CD14-positive monocyte (primary cell): ENCODE results near the gene DUSP1. TPM values are rescaled to one million over a fixed set of nuclear protein-coding genes. Genes with fewer than 3 reads are reported as not detected.

Source experiments
- DNase-seq, 3 donors: peaks; one replicate each; pipeline ENCODE4 v3.0.0-alpha.2; 2011 to 2022
- H2AFZ ChIP-seq: 2 replicates; pipeline ENCODE4 v1.6.0; 2012; ENCODE audit warnings: mild to moderate bottlenecking, low read depth, low read length, inconsistent platforms; ENCODE audit not compliant: insufficient read depth, poor library complexity, severe bottlenecking
- H3K27ac ChIP-seq, 2 donors: 1 replicate in 1 of 2; 2 replicates in 1 of 2; pipeline ENCODE4 v1.5.1; 2012 to 2013; ENCODE audit warnings: low read length in 2 of 2, control low read depth in 1 of 2, inconsistent platforms in 1 of 2, low read depth in 1 of 2, mild to moderate bottlenecking in 1 of 2
- H3K27me3 ChIP-seq, 2 donors: one replicate each; pipeline versions ENCODE4 v1.6.0 to v1.6.1; 2011 to 2013; ENCODE audit warnings: low read length in 2 of 2; ENCODE audit not compliant: control insufficient read depth in 2 of 2, insufficient read depth in 2 of 2
- H3K36me3 ChIP-seq, 2 donors: replicated peaks in 1 of 2; 1 replicate in 1 of 2; 2 replicates in 1 of 2; pipeline versions ENCODE4 v1.5.1 to v1.6.1; 2012 to 2013; ENCODE audit warnings: low read length in 2 of 2, control low read depth in 1 of 2, inconsistent platforms in 1 of 2, mild to moderate bottlenecking in 1 of 2; ENCODE audit not compliant: insufficient read depth in 2 of 2, control insufficient read depth in 1 of 2
- H3K4me1 ChIP-seq, 2 donors: 1 replicate in 1 of 2; 2 replicates in 1 of 2; pipeline versions ENCODE4 v1.5.1 to v1.6.1; 2012 to 2013; ENCODE audit warnings: low read length in 2 of 2, control low read depth in 1 of 2, inconsistent platforms in 1 of 2, mild to moderate bottlenecking in 1 of 2, moderate library complexity in 1 of 2; ENCODE audit not compliant: insufficient read depth in 2 of 2, control insufficient read depth in 1 of 2
- H3K4me2 ChIP-seq: replicated peaks from 2 replicates; pipeline ENCODE3; 2012; ENCODE audit warnings: low read length, moderate library complexity, mild to moderate bottlenecking; ENCODE audit not compliant: poor library complexity, severe bottlenecking; ENCODE audit errors: extremely low read depth
- H3K4me3 ChIP-seq, 3 experiments: fragments of 200-600 bp in 1 of 3; sonication (generic) in 1 of 3; replicated peaks in 1 of 3; 1 replicate in 2 of 3; 2 replicates in 1 of 3; pipeline ENCODE4 v1.5.1; 2011 to 2013; ENCODE audit warnings: low read length in 3 of 3, mild to moderate bottlenecking in 3 of 3, control low read depth in 2 of 3, low read depth in 2 of 3, inconsistent platforms in 1 of 3, moderate library complexity in 1 of 3
- H3K79me2 ChIP-seq: 2 replicates; pipeline ENCODE4 v1.6.0; 2012; ENCODE audit warnings: mild to moderate bottlenecking, control low read depth, inconsistent platforms, low read length, moderate library complexity; ENCODE audit not compliant: insufficient read depth
- H3K9ac ChIP-seq: 2 replicates; pipeline ENCODE4 v1.6.0; 2017; ENCODE audit warnings: low read length, mild to moderate bottlenecking; ENCODE audit not compliant: insufficient read depth, poor library complexity, severe bottlenecking
- H3K9me3 ChIP-seq, 2 donors: replicated peaks in 1 of 2; 1 replicate in 1 of 2; 2 replicates in 1 of 2; pipeline versions ENCODE4 v1.5.1 to v1.6.1; 2012 to 2013; ENCODE audit warnings: low read length in 2 of 2, control low read depth in 1 of 2; ENCODE audit not compliant: control insufficient read depth in 1 of 2, insufficient read depth in 1 of 2
- H4K20me1 ChIP-seq: 2 replicates; pipeline ENCODE4 v1.6.0; 2012; ENCODE audit warnings: mild to moderate bottlenecking, low read length, control low read depth, moderate library complexity; ENCODE audit not compliant: insufficient read depth
- H3K27ac Mint-ChIP-seq, 7 donors: one replicate each; pipeline ENCODE4 v1.8.0; 2020; ENCODE audit warnings: mild to moderate bottlenecking in 7 of 7, mixed read lengths in 7 of 7, moderate library complexity in 6 of 7, inconsistent platforms in 2 of 7
- H3K27me3 Mint-ChIP-seq, 3 donors: one replicate each; pipeline ENCODE4 v1.8.0; 2021 to 2022; ENCODE audit warnings: low read depth in 3 of 3, mild to moderate bottlenecking in 3 of 3, mixed read lengths in 3 of 3, moderate library complexity in 3 of 3, inconsistent platforms in 1 of 3
- H3K36me3 Mint-ChIP-seq, 2 donors: one replicate each; pipeline ENCODE4 v1.8.0; 2020; ENCODE audit warnings: mixed read lengths in 2 of 2, inconsistent platforms in 1 of 2, mild to moderate bottlenecking in 1 of 2
- H3K4me1 Mint-ChIP-seq: one replicate; pipeline ENCODE4 v1.8.0; 2020; ENCODE audit warnings: mild to moderate bottlenecking, mixed read lengths
- H3K4me3 Mint-ChIP-seq, 2 donors: one replicate each; pipeline ENCODE4 v1.8.0; 2020; ENCODE audit warnings: mild to moderate bottlenecking in 2 of 2, mixed read lengths in 2 of 2, moderate library complexity in 1 of 2
- H3K9me3 Mint-ChIP-seq, 7 donors: one replicate each; pipeline ENCODE4 v1.8.0; 2020 to 2022; ENCODE audit warnings: mixed read lengths in 7 of 7, mild to moderate bottlenecking in 6 of 7, moderate library complexity in 6 of 7, inconsistent platforms in 2 of 7
- WGBS: methylation state at CpG from one replicate; pipeline ENCODE4 v1.1.5; 2013; ENCODE audit warnings: missing lambda C conversion rate; ENCODE audit not compliant: insufficient coverage; 5-methylcytosine and 5-hydroxymethylcytosine counted together
- intact Hi-C, 2 donors: fragments of 100-400 bp; cut with micrococcal nuclease; formaldehyde crosslinking; loops; one replicate each; pipeline versions ENCODE4 v1.15.0 to v1.15.1; 2023
- polyA plus RNA-seq, 3 donors: library from polyadenylated mRNA; depleted of rRNA in 1 of 3; unstranded in 2 of 3; stranded (reverse) in 1 of 3; fragments of 300-500 nt in 2 of 3; fragments of >200 nt in 1 of 3; fragmentation: Illumina TruSeq in 2 of 3; gene quantifications; 1 replicate in 2 of 3; 2 replicates in 1 of 3; pipeline ENCODE4 v1.2.3, GENCODE V29; 2012 to 2021
- TF ChIP-seq, protein P1 (sequence below): fragments of 200-600 bp; IDR thresholded peaks from one replicate; pipeline ENCODE4 v1.8.0; 2022; ENCODE audit warnings: antibody characterized with exemption, mild to moderate bottlenecking

DUSP1 gene
- polyA plus RNA-seq, 3 donors, result 1,963 to 4,884 (median 3,954) TPM

DNA sequence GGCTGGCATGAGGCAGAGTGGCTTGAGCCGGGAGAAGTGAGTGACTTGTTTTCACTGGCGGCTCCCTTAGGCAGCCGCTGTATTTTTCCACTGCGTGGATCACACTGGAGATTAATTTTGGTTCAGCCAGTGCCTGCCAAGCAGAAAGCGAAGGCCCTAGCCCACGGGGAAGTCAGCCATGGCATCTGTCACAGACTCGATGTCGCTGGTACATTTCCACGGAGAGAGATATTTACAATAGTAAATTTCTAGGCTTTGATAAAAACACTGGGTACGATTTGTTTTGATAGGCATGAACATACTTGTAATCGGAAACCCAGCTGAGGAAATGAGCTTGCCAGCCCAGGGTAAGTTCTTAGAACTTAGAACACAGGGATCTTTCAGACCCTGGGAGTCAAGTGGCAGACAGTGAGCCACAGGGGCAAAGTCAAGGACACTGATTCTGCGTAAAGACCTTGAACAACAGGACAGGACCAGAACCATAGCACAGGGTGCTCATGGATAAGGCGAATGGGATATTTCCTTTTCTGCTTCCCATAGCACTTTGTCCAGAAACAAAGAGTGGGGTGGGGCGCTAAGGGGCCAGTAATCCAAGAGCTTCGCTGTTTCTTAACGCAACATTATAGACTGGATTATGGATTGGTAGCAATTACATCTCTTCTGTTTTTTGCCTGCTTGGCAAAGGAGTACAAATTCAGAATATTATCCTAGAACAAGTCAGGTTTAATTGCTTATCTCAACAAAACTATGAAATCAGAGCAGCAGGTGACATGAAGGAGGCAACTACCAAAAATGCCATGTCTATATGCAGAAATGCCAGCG is 4.5 kb downstream of the DUSP1 start:
- peak overlapping the region; percentile 15 to 99 (median 95) for H3K4me3 ChIP-seq
- no peaks in the 10 kb centered on the region for H3K9me3 ChIP-seq
- WGBS, result 57% methylated on average over 8 of the region's 17 CpGs
- peaks cover 54% of the 10 kb centered on the region for H4K20me1 ChIP-seq
- Mint-ChIP-seq H3K9me3 (peaks cover 3 to 22% (median 16%) of the 10 kb centered on the region in 7 donors), H3K4me1 (peaks cover 38% of the 10 kb centered on the region), H3K36me3 (peaks cover 38 to 47% of the 10 kb centered on the region in 2 donors), H3K27ac (peak overlapping the region; percentile 94 to 99 (median 98)), H3K4me3 (peak overlapping the region; percentile 94 to 100), H3K27me3 (peaks cover 4 to 30% (median 14%) of the 10 kb centered on the region in 3 donors)
- H3K9ac ChIP-seq, result peak overlapping the region; percentile 100
- intact Hi-C loops, result no loop called here
- peaks cover 39 to 44% of the 10 kb centered on the region in 2 donors for H3K4me1 ChIP-seq
- no peaks in the 10 kb centered on the region for H3K27me3 ChIP-seq
- H2AFZ ChIP-seq, result no peak overlapping the region
- peak overlapping the region; percentile 94 for H3K4me2 ChIP-seq
- peak overlapping the region; percentile 89 to 100 for H3K27ac ChIP-seq
- peaks cover 36% of the 10 kb centered on the region for H3K79me2 ChIP-seq
- peak; percentile 59 to 78 (median 61) for DNase-seq
- TF ChIP-seq, protein P1, sequence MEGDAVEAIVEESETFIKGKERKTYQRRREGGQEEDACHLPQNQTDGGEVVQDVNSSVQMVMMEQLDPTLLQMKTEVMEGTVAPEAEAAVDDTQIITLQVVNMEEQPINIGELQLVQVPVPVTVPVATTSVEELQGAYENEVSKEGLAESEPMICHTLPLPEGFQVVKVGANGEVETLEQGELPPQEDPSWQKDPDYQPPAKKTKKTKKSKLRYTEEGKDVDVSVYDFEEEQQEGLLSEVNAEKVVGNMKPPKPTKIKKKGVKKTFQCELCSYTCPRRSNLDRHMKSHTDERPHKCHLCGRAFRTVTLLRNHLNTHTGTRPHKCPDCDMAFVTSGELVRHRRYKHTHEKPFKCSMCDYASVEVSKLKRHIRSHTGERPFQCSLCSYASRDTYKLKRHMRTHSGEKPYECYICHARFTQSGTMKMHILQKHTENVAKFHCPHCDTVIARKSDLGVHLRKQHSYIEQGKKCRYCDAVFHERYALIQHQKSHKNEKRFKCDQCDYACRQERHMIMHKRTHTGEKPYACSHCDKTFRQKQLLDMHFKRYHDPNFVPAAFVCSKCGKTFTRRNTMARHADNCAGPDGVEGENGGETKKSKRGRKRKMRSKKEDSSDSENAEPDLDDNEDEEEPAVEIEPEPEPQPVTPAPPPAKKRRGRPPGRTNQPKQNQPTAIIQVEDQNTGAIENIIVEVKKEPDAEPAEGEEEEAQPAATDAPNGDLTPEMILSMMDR, result no peak
- H3K36me3 ChIP-seq, result peaks cover 28 to 37% of the 10 kb centered on the region in 2 donors

DNA sequence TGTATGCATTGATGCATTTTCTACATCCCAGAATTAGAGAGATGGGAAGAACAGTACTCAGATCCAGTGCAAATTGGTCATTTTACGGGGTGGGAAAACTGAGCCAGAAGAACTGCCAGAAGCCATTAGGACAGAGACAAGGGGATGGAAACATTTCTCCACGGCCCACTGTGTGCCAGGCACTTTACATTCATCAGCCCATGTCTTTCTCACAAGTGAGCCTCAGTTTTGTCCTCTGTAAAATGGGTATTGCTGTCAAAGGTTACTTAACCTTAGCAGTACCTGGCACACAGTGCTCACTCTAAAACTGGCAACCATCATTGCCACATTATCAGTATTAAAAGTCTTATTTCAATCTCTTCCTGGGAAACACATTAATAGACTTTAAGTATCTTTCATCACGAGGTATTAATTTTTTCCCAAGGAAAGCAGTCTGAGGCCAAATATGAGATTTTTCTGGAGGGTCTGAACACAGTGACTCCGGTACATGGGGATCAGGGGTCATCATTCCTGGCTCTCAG is 5.2 kb downstream of the DUSP1 start:
- Histone ChIP-seq H3K27ac (peak overlapping the region; percentile 89 to 100), H3K27me3 (no peaks in the 10 kb centered on the region), H4K20me1 (peaks cover 53% of the 10 kb centered on the region), H2AFZ (no peak overlapping the region), H3K9ac (peak overlapping the region; percentile 100), H3K79me2 (peaks cover 34% of the 10 kb centered on the region), H3K4me1 (peaks cover 38 to 44% of the 10 kb centered on the region in 2 donors), H3K36me3 (peaks cover 28 to 36% of the 10 kb centered on the region in 2 donors), H3K4me2 (peak overlapping the region; percentile 94), H3K9me3 (no peaks in the 10 kb centered on the region), H3K4me3 (peak overlapping the region; percentile 15 to 99 (median 95))
- WGBS, result 100% methylated on average over 1 of the region's 4 CpGs
- H3K27me3 Mint-ChIP-seq, result peaks cover 4 to 30% (median 14%) of the 10 kb centered on the region in 3 donors
- H3K9me3 Mint-ChIP-seq, result peaks cover under 1 to 22% (median 14%) of the 10 kb centered on the region in 7 donors
- DNase-seq, result peak in 2 of 3 donors; percentile 47 to 88
- H3K36me3 Mint-ChIP-seq, result peaks cover 36 to 45% of the 10 kb centered on the region in 2 donors
- peak overlapping the region; percentile 94 to 99 (median 98) for H3K27ac Mint-ChIP-seq
- peaks cover 41% of the 10 kb centered on the region for H3K4me1 Mint-ChIP-seq
- TF ChIP-seq, protein P1, result no peak
- intact Hi-C loops, result loop anchor here in 1 of 2 donors (2.0 kb wide), 2 partner anchors 49 to 121 kb away; no protein-coding TSS in a partner anchor
- H3K4me3 Mint-ChIP-seq, result peak overlapping the region; percentile 94 to 100
